HG02870 (cell line): ENCODE measurements around the gene PLIN3.
"Not testable (repeated sequence)": the region's sequence is repeated elsewhere in the genome, so short reads cannot be mapped to it uniquely, and the experiment has no call there.

Experiments used
- ATAC-seq: cut with Tn5 transposase; IDR thresholded peaks from one replicate; pipeline ENCODE4 v1.9.1; 2021; ENCODE audit warnings: mild to moderate bottlenecking, moderate library complexity; ENCODE audit not compliant: unreplicated experiment

The PLIN3 gene

GRCh38 chr19:4892962-4893361 is 25.5 kb upstream of the PLIN3 start:
- ATAC-seq: not testable (repeated sequence)

DNA sequence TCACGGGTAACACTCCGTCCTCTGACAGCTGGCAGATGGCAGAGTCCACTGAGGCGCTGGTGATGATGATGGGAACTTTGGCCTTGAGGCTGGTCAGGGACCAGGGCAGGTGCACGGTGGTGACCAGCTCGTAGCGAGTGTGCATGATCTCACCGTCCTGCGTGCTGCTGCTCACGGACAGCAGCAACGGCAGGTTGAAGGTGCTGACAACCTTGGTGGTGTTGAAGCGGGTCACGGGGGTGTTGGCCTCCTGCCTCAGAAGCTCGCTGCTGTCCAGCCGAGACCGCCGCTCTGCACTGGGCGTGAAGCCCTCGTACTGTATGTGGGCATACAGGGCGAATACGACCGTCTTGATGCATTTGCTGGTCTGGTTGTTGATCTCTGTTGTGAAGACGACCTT is 23.6 kb upstream of the PLIN3 start:
- no peak for ATAC-seq

- no peak for ATAC-seq
Measured at GRCh38 chr19:4889034-4889815, 21.8 kb upstream of the PLIN3 start.

- ATAC-seq: not testable (repeated sequence)
Measured at GRCh38 chr19:4887803-4888202, 20.3 kb upstream of the PLIN3 start.

- not testable (repeated sequence) for ATAC-seq
Measured at GRCh38 chr19:4884993-4885392, 17.5 kb upstream of the PLIN3 start.

DNA sequence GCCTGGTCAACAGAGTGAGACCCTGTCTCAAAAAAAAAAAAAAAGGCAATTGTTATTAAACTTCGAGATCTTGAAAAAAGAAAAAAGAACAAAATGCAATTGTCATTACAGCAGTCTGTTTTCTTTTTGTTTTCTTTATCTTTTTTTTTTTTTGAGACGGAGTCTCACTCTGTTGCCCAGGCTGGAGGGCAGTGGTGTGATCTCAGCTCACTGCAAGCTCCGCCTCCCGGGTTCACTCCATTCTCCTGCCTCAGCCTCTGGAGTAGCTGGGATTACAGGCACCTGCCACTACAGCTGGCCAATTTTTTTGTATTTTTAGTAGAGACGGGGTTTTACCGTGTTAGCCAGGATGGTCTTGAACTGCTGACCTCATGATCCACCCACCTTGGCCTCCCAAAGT is 15.4 kb upstream of the PLIN3 start:
- ATAC-seq: not testable (repeated sequence)

DNA sequence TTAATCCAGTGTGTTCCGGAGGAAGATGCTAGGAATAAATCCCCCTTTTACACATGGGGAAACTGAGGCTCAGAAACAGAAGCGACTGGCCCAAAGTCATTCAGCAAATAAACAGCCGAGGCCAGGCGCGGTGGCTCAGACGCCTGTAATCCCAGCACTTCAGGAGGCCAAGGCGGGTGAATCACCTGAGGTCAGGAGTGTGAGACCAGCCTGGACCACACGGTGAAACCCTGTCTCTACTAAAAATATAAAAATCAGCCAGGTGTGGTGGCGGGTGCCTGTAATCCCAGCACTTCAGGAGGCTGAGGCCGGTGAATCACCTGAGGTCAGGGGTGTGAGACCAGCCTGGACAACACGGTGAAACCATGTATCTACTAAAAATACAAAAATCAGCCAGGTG is 11.6 kb upstream of the PLIN3 start:
- ATAC-seq: no peak

DNA sequence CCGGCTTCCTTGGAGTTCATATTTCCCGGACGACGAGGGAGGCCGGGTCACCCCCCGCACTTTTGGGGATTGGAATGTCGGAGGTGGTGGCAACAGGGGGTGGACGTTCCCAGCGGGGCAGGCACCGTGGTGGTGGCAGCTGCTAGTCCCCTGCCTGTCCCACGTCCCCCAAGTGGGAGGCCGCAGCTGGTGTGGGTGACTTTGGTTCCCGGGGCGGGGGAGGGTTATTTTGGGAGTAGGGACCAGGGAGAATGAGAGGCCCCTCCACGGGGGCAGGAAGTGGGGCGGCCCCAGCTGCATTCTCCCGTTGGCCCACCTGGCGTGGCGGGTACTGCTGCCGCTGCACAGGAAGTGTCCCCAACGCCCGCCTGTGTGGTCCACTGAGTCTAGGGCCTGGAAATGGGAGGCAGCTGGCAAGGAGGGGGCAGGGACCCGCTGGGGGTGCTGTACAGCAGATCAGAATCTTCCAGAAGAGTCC is 11.1 kb upstream of the PLIN3 start:
- no peak for ATAC-seq

DNA sequence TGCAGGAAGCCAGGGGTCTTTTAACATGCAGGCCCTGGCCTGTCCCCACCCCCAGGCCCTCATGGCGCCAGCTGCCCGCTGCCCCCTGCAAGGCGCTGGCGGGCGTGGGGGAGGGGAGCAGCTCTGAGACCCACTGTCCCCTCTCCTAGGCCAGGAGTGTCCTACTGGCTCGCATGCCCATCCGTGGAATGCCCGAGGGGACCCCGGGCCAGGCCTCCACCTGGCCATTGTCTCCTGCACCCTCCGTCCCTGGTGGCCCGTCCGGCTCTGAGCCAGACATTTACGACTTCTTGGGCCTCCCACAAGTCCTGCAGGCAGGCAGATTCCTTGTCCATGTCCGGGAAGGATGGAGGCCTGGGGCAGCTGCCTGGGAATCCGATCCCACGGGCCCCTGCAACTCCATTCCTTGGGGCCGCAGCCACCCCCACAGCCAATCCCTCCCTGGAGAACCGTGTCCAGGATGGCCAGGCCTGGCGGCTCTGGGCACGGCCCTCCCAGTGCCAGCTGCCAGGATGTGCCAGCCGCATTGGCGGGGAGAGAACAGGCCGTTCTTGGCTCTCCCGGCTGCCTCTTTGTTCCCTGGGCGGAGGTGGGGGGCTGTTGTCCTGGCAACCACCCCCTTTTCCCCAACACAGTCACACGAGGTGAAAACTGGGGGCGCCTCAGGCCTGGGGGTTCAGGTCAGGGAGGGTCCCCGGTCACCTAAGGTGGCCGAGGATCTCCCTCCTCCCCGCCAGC is 10.5 kb upstream of the PLIN3 start:
- no peak for ATAC-seq

DNA sequence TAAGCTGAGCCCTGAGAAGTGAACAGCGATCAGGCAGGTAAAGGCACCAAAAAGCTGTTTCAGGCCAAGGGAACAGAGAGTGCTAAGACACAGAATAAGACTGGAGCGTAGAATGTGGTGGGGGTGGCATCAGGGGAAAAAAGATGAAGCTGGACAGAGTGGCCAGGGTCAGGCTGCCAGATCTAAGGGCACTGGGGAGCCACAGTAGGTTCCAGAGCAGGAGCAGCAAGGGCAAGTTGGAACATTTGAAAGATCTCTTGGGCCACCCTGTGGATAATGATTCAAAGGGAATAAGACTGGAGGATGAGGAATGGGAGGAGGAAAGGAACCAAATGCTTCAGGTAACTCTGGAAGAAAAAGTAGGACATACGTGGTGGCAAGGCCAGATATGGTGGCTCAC is 6.5 kb upstream of the PLIN3 start:
- no peak for ATAC-seq

GRCh38 chr19:4871711-4872110 is 4.2 kb upstream of the PLIN3 start:
- ATAC-seq: no peak

- no peak for ATAC-seq
Measured at GRCh38 chr19:4870025-4870700, 2.7 kb upstream of the PLIN3 start.

GRCh38 chr19:4868286-4868834 is 893 bp upstream of the PLIN3 start:
- no peak for ATAC-seq

DNA sequence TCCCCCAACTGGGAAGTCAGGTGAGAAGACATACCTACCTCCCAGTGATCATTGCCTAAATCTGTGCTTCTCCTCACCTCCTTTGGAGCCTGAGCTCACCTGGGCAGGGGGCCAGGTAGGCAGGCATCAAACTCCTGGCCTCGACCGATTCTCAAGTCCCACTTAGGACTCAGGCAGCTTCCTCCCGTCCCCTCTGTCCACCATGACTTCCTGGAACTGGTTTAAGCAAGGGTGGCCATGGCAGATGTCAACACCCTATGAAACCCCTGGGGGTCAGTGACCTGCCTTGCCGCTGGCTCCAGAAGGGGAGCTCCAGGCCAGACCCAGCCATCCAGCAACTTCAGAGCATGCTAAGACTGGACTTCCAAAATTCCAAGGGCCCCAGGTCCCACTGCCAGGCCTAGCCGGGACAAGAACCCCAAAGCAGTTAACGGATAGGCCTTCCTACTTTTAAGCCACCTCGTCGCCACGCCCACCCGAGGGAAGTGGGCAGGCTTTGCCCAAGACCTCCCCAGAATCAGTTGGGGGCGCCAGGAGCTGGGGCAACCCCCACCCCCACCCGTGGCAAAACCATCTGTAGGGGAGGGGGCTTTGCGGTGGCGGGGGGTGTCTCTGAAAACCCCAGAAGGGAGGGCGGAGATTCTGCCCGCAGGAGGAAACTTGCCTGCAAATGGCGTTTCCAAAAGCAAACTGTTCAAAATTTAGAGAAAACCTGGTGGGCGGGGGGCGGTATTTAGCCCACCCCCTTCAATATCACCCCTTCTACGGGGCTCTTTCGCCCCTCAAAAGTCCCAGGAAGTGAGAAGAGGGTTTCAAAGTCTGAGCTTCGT is 657 bp downstream of the PLIN3 start:
- no peak for ATAC-seq

GRCh38 chr19:4861147-4861546 is 6.3 kb downstream of the PLIN3 start:
- no peak for ATAC-seq

GRCh38 chr19:4859697-4860096 is 7.8 kb downstream of the PLIN3 start:
- ATAC-seq: no peak

DNA sequence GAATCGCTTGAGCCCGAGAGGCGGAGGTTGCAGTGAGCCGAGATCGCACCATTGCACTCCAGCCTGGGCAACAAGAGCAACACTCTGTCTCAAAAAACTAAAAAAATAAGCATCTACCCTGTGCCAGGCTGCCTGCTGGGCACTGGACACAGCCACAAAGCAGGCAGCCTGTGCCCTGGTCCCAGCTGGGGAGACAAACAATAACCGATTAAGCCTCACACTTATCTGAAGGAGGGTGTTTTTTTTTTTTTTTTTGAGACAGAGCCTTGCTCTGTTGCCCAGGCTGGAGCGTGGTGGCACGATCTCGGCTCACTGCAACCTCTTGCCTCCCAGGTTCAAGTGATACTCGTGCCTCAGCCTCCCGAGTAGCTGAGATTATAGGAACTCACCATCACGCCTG is 11.0 kb downstream of the PLIN3 start:
- not testable (repeated sequence) for ATAC-seq

DNA sequence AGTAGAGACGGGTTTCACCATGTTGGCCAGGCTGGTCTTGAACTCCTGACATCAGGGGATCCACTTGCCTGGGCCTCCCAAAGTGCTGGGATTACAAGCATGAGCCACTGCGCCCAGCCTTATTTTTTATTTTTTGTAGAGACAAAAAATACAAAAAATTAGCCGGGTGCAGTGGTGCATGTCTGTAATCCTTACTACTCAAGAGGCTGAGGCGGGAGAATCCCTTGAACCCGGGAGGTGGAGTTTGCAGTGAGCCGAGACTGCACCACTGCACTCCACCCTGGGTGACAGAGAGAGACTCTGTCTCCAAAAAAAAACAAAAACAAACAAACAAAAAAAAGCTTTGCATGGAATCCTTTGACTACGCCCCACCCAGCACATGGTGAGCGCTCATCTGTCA is 14.0 kb downstream of the PLIN3 start:
- not testable (repeated sequence) for ATAC-seq

- no peak for ATAC-seq
Measured at GRCh38 chr19:4852484-4852883, 15.0 kb downstream of the PLIN3 start.

- ATAC-seq: no peak
Measured at GRCh38 chr19:4851551-4852290, 15.7 kb downstream of the PLIN3 start.
